GM23338 (cell line): ENCODE data around the gene IQGAP1. TPM values are rescaled to one million over a fixed set of nuclear protein-coding genes. Genes with fewer than 3 reads are reported as not detected.

Source experiments
- ATAC-seq: fragments of 200-7000 bp; cut with Tn5 transposase; 3 replicates; pipeline ENCODE4 v1.9.1; 2020
- DNase-seq: peaks from one replicate; pipeline ENCODE4 v3.0.0-alpha.2; 2015; ENCODE audit warnings: low spot score
- H2AFZ ChIP-seq: fragments of 200-600 bp; sonication (generic); 2 replicates; pipeline ENCODE4 v1.8.0; 2016; ENCODE audit warnings: antibody characterized with exemption, mild to moderate bottlenecking, moderate library complexity
- H3F3A ChIP-seq: fragments of 200-600 bp; sonication (generic); replicated peaks from 2 replicates; pipeline ENCODE4 v1.8.0; 2017; ENCODE audit warnings: antibody characterized with exemption, mixed run types, low read depth
- H3K27ac ChIP-seq: fragments of 200-600 bp; sonication (generic); 2 replicates; pipeline ENCODE4 v1.6.1; 2016; ENCODE audit warnings: low read depth
- H3K27me3 ChIP-seq: fragments of 200-600 bp; sonication (generic); 2 replicates; pipeline ENCODE4 v1.8.0; 2016; ENCODE audit warnings: mild to moderate bottlenecking, mixed run types, moderate library complexity; ENCODE audit not compliant: insufficient read depth
- H3K36me3 ChIP-seq: fragments of 200-600 bp; sonication (generic); 2 replicates; pipeline ENCODE4 v1.8.0; 2016; ENCODE audit warnings: mild to moderate bottlenecking; ENCODE audit not compliant: insufficient read depth
- H3K4me1 ChIP-seq: fragments of 200-600 bp; sonication (generic); 2 replicates; pipeline ENCODE4 v1.8.0; 2016; ENCODE audit warnings: mild to moderate bottlenecking, moderate library complexity; ENCODE audit not compliant: insufficient read depth
- H3K4me2 ChIP-seq: fragments of 200-600 bp; sonication (generic); 2 replicates; pipeline ENCODE4 v1.7.1; 2017; ENCODE audit warnings: mixed run types
- H3K4me3 ChIP-seq: fragments of 200-600 bp; sonication (generic); 2 replicates; pipeline ENCODE4 v1.6.1; 2016; ENCODE audit warnings: mixed run types
- H3K79me2 ChIP-seq: fragments of 200-600 bp; sonication (generic); replicated peaks from 2 replicates; pipeline ENCODE4 v1.8.0; 2017; ENCODE audit warnings: mild to moderate bottlenecking; ENCODE audit not compliant: insufficient read depth
- H3K9me2 ChIP-seq: fragments of 200-600 bp; sonication (generic); 2 replicates; pipeline ENCODE4 v1.8.0; 2017; ENCODE audit not compliant: insufficient read depth
- H4K20me1 ChIP-seq: fragments of 200-600 bp; sonication (generic); replicated peaks from 2 replicates; pipeline ENCODE4 v1.8.0; 2017; ENCODE audit warnings: mild to moderate bottlenecking; ENCODE audit not compliant: insufficient read depth
- H3K27ac Mint-ChIP-seq: 2 replicates; pipeline ENCODE4 v1.8.0; 2020; ENCODE audit warnings: inconsistent platforms, mild to moderate bottlenecking, moderate library complexity, mixed read lengths
- H3K27me3 Mint-ChIP-seq: 3 replicates; pipeline ENCODE4 v1.8.0; 2022; ENCODE audit warnings: low read depth, mild to moderate bottlenecking, moderate library complexity, mixed read lengths, inconsistent platforms; ENCODE audit not compliant: insufficient read depth, poor library complexity
- H3K36me3 Mint-ChIP-seq: 3 replicates; pipeline ENCODE4 v1.8.0; 2021; ENCODE audit warnings: low read depth, mild to moderate bottlenecking, inconsistent platforms, moderate library complexity, mixed read lengths
- H3K4me1 Mint-ChIP-seq: 3 replicates; pipeline ENCODE4 v1.8.0; 2020; ENCODE audit warnings: mild to moderate bottlenecking, inconsistent platforms, mixed read lengths
- H3K4me3 Mint-ChIP-seq: 3 replicates; pipeline ENCODE4 v1.8.0; 2021; ENCODE audit warnings: moderate library complexity, mild to moderate bottlenecking, inconsistent platforms, mixed read lengths
- H3K9me3 Mint-ChIP-seq: 3 replicates; pipeline ENCODE4 v1.8.0; 2020; ENCODE audit warnings: moderate library complexity, mild to moderate bottlenecking, inconsistent platforms, mixed read lengths
- CREB1 ChIP-seq: fragments of 250-450 bp; sonication (Bioruptor Pico); IDR thresholded peaks from 2 replicates; pipeline ENCODE4 v1.5.0; 2020; ENCODE audit warnings: low read depth, mild to moderate bottlenecking, moderate library complexity
- ETS1 ChIP-seq: IDR thresholded peaks from 2 replicates; pipeline ENCODE4 v1.6.1; 2016; ENCODE audit warnings: antibody characterized with exemption
- EZH2phosphoT487 ChIP-seq: fragments of 200-600 bp; sonication (generic); IDR thresholded peaks from one replicate; pipeline ENCODE4 v1.8.1; 2018; ENCODE audit warnings: antibody characterized with exemption; ENCODE audit not compliant: unreplicated experiment
- JUNB ChIP-seq: IDR thresholded peaks from one replicate; pipeline ENCODE4 v1.6.1; 2016; ENCODE audit warnings: antibody characterized with exemption; ENCODE audit not compliant: unreplicated experiment
- NANOG ChIP-seq: IDR thresholded peaks from 2 replicates; pipeline ENCODE4 v1.6.1; 2016; ENCODE audit warnings: antibody characterized with exemption, borderline replicate concordance
- POLR2AphosphoS5 ChIP-seq: IDR thresholded peaks from 2 replicates; pipeline ENCODE4 v1.6.1; 2016; ENCODE audit warnings: antibody characterized with exemption, low read depth
- STAT1 ChIP-seq: IDR thresholded peaks from one replicate; pipeline ENCODE4 v1.6.1; 2016; ENCODE audit warnings: antibody characterized with exemption; ENCODE audit not compliant: unreplicated experiment
- ZNF114 ChIP-seq: fragments of 250-450 bp; sonication (Bioruptor Pico); IDR thresholded peaks from 2 replicates; pipeline ENCODE4 v1.5.0; 2020; ENCODE audit warnings: mild to moderate bottlenecking, moderate library complexity
- ZNF331 ChIP-seq: fragments of 250-450 bp; sonication (Bioruptor Pico); IDR thresholded peaks from 2 replicates; pipeline ENCODE4 v1.5.0; 2020; ENCODE audit warnings: low read depth, mild to moderate bottlenecking, moderate library complexity
- polyA plus RNA-seq: library from polyadenylated mRNA; unstranded; fragments of >200 nt; fragmentation: Nextera tagmentation; extraction: Ambion mirVana; gene quantifications from 2 replicates; pipeline ENCODE4 v1.2.1, GENCODE V29; 2016
- total RNA-seq: library from RNA; depleted of rRNA; stranded (reverse); fragments of >200 nt; shearing (Covaris generic); gene quantifications from 2 replicates; pipeline ENCODE4 v1.2.3, GENCODE V29; 2014
- TF ChIP-seq, protein P1 (sequence below): fragments of 250-450 bp; sonication (Bioruptor Pico); IDR thresholded peaks from 2 replicates; pipeline ENCODE4 v1.5.0; 2020; ENCODE audit warnings: mild to moderate bottlenecking, moderate library complexity
- TF ChIP-seq, protein P2 (sequence below), 2 experiments: fragments of 200-600 bp in 1 of 2; sonication (generic) in 1 of 2; conservative IDR thresholded peaks; 2 replicates each; pipeline versions ENCODE4 v1.5.1 to v1.6.1; 2016 to 2017; ENCODE audit warnings: antibody characterized with exemption in 2 of 2, low read depth in 2 of 2, mild to moderate bottlenecking in 2 of 2, moderate library complexity in 1 of 2
- TF ChIP-seq, protein P3 (sequence below): IDR thresholded peaks from one replicate; pipeline ENCODE4 v1.6.1; 2018; ENCODE audit warnings: antibody characterized with exemption; ENCODE audit not compliant: unreplicated experiment

IQGAP1 gene
- total and polyA plus RNA-seq, 2 experiments from 2014 or later = 92.7 to 159 TPM

GRCh38 chr15:90432253-90432652, 44.2 kb downstream of the IQGAP1 start:
- no peaks in the 10 kb centered on the region for H3K4me1 ChIP-seq
- H4K20me1 ChIP-seq = peaks cover 7% of the 10 kb centered on the region; the same call in 1 of the 2 replicates
- H3K4me3 ChIP-seq = no peak overlapping the region
- Mint-ChIP-seq H3K36me3 (peaks cover 18% of the 10 kb centered on the region; the same call in 2 of the 3 replicates), H3K4me3 (no peak overlapping the region), H3K27ac (no peak overlapping the region), H3K9me3 (no peaks in the 10 kb centered on the region), H3K4me1 (0 out of 3 replicates have a peak, but pooled peaks cover 2% of the 10 kb centered on the region), H3K27me3 (peaks cover 3% of the 10 kb centered on the region)
- H3K36me3 ChIP-seq = peaks cover 14% of the 10 kb centered on the region; the same call in 1 of the 2 replicates
- DNase-seq = no peak
- no peaks in the 10 kb centered on the region for H3F3A ChIP-seq
- 0 out of 2 replicates have a peak, but pooled peaks cover 4% of the 10 kb centered on the region for H3K79me2 ChIP-seq
- no peaks in the 10 kb centered on the region for H3K27me3 ChIP-seq
- H3K9me2 ChIP-seq = no peaks in the 10 kb centered on the region
- no peak overlapping the region for H3K27ac ChIP-seq
- ATAC-seq = no peak
- TF ChIP-seq ZNF331 (CRISPR knock-in tag) = no peak
- TF ChIP-seq EZH2phosphoT487 = no peak
- TF ChIP-seq ZNF114 (CRISPR knock-in tag) = no peak
- TF ChIP-seq, protein P1, sequence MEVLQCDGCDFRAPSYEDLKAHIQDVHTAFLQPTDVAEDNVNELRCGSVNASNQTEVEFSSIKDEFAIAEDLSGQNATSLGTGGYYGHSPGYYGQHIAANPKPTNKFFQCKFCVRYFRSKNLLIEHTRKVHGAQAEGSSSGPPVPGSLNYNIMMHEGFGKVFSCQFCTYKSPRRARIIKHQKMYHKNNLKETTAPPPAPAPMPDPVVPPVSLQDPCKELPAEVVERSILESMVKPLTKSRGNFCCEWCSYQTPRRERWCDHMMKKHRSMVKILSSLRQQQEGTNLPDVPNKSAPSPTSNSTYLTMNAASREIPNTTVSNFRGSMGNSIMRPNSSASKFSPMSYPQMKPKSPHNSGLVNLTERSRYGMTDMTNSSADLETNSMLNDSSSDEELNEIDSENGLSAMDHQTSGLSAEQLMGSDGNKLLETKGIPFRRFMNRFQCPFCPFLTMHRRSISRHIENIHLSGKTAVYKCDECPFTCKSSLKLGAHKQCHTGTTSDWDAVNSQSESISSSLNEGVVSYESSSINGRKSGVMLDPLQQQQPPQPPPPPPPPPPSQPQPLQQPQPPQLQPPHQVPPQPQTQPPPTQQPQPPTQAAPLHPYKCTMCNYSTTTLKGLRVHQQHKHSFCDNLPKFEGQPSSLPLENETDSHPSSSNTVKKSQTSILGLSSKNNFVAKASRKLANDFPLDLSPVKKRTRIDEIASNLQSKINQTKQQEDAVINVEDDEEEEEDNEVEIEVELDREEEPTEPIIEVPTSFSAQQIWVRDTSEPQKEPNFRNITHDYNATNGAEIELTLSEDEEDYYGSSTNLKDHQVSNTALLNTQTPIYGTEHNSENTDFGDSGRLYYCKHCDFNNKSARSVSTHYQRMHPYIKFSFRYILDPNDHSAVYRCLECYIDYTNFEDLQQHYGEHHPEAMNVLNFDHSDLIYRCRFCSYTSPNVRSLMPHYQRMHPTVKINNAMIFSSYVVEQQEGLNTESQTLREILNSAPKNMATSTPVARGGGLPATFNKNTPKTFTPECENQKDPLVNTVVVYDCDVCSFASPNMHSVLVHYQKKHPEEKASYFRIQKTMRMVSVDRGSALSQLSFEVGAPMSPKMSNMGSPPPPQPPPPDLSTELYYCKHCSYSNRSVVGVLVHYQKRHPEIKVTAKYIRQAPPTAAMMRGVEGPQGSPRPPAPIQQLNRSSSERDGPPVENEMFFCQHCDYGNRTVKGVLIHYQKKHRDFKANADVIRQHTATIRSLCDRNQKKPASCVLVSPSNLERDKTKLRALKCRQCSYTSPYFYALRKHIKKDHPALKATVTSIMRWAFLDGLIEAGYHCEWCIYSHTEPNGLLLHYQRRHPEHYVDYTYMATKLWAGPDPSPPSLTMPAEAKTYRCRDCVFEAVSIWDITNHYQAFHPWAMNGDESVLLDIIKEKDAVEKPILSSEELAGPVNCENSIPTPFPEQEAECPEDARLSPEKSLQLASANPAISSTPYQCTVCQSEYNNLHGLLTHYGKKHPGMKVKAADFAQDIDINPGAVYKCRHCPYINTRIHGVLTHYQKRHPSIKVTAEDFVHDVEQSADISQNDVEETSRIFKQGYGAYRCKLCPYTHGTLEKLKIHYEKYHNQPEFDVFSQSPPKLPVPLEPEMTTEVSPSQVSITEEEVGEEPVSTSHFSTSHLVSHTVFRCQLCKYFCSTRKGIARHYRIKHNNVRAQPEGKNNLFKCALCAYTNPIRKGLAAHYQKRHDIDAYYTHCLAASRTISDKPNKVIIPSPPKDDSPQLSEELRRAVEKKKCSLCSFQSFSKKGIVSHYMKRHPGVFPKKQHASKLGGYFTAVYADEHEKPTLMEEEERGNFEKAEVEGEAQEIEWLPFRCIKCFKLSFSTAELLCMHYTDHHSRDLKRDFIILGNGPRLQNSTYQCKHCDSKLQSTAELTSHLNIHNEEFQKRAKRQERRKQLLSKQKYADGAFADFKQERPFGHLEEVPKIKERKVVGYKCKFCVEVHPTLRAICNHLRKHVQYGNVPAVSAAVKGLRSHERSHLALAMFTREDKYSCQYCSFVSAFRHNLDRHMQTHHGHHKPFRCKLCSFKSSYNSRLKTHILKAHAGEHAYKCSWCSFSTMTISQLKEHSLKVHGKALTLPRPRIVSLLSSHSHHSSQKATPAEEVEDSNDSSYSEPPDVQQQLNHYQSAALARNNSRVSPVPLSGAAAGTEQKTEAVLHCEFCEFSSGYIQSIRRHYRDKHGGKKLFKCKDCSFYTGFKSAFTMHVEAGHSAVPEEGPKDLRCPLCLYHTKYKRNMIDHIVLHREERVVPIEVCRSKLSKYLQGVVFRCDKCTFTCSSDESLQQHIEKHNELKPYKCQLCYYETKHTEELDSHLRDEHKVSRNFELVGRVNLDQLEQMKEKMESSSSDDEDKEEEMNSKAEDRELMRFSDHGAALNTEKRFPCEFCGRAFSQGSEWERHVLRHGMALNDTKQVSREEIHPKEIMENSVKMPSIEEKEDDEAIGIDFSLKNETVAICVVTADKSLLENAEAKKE = no peak
- TF ChIP-seq ETS1 = no peak
- TF ChIP-seq CREB1 (CRISPR knock-in tag) = no peak
- TF ChIP-seq, protein P2, sequence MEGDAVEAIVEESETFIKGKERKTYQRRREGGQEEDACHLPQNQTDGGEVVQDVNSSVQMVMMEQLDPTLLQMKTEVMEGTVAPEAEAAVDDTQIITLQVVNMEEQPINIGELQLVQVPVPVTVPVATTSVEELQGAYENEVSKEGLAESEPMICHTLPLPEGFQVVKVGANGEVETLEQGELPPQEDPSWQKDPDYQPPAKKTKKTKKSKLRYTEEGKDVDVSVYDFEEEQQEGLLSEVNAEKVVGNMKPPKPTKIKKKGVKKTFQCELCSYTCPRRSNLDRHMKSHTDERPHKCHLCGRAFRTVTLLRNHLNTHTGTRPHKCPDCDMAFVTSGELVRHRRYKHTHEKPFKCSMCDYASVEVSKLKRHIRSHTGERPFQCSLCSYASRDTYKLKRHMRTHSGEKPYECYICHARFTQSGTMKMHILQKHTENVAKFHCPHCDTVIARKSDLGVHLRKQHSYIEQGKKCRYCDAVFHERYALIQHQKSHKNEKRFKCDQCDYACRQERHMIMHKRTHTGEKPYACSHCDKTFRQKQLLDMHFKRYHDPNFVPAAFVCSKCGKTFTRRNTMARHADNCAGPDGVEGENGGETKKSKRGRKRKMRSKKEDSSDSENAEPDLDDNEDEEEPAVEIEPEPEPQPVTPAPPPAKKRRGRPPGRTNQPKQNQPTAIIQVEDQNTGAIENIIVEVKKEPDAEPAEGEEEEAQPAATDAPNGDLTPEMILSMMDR (conservative IDR thresholded peaks at IDR 0.05; ENCODE audit: low read depth in 2 of 2) = no peak
- no peak for TF ChIP-seq POLR2AphosphoS5
- TF ChIP-seq, protein P3, sequence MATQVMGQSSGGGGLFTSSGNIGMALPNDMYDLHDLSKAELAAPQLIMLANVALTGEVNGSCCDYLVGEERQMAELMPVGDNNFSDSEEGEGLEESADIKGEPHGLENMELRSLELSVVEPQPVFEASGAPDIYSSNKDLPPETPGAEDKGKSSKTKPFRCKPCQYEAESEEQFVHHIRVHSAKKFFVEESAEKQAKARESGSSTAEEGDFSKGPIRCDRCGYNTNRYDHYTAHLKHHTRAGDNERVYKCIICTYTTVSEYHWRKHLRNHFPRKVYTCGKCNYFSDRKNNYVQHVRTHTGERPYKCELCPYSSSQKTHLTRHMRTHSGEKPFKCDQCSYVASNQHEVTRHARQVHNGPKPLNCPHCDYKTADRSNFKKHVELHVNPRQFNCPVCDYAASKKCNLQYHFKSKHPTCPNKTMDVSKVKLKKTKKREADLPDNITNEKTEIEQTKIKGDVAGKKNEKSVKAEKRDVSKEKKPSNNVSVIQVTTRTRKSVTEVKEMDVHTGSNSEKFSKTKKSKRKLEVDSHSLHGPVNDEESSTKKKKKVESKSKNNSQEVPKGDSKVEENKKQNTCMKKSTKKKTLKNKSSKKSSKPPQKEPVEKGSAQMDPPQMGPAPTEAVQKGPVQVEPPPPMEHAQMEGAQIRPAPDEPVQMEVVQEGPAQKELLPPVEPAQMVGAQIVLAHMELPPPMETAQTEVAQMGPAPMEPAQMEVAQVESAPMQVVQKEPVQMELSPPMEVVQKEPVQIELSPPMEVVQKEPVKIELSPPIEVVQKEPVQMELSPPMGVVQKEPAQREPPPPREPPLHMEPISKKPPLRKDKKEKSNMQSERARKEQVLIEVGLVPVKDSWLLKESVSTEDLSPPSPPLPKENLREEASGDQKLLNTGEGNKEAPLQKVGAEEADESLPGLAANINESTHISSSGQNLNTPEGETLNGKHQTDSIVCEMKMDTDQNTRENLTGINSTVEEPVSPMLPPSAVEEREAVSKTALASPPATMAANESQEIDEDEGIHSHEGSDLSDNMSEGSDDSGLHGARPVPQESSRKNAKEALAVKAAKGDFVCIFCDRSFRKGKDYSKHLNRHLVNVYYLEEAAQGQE = no peak
- TF ChIP-seq NANOG = no peak
- TF ChIP-seq STAT1 = no peak
- no peak for TF ChIP-seq JUNB
- no peak overlapping the region for H2AFZ ChIP-seq
- H3K4me2 ChIP-seq = no peak overlapping the region
